PC-3 (cell line): Measurements from ENCODE around the gene AMPD2. TPM values are rescaled to one million over a fixed set of nuclear protein-coding genes. Genes with fewer than 3 reads are reported as not detected.

Experiments used
- ATAC-seq: fragments of 200-7000 bp; cut with Tn5 transposase; 2 replicates; pipeline ENCODE4 v1.9.1; 2020; ENCODE audit warnings: mild to moderate bottlenecking, moderate library complexity
- BruUV-seq: library from RNA; stranded (reverse); fragments of 400-500 nt; replicated peaks from 2 replicates; lab custom pipeline; 2021; lab: Mats Ljungman, UMichigan
- CTCF ChIA-PET: fragments of 300-600 bp; sonication (Branson Sonifier 250); formaldehyde crosslinking; loops from one replicate; lab custom pipeline; 2022; ENCODE audit warnings: antibody characterized with exemption; lab: Charles Lee
- POLR2A ChIA-PET: fragments of 300-600 bp; sonication (Branson Sonifier 250); formaldehyde crosslinking; loops from one replicate; lab custom pipeline; 2022; ENCODE audit warnings: antibody characterized with exemption; ENCODE audit not compliant: unreplicated experiment; lab: Charles Lee
- DNase-seq: peaks from one replicate; pipeline ENCODE4 v3.0.0-alpha.2; 2015
- H2AFZ ChIP-seq: fragments of 300-600 bp; sonication (generic); 2 replicates; pipeline ENCODE4 v1.6.0; 2016; ENCODE audit warnings: antibody characterized with exemption, low read length
- H3F3A ChIP-seq: fragments of 300-600 bp; sonication (generic); one replicate; pipeline ENCODE4 v1.6.0; 2017; ENCODE audit warnings: antibody characterized with exemption, low read length, control low read depth, mild to moderate bottlenecking; ENCODE audit not compliant: unreplicated experiment
- H3K27ac ChIP-seq: fragments of 300-600 bp; sonication (generic); 2 replicates; pipeline ENCODE4 v1.5.1; 2016; ENCODE audit warnings: mild to moderate bottlenecking, low read length
- H3K27me3 ChIP-seq: fragments of 300-600 bp; sonication (generic); 2 replicates; pipeline ENCODE4 v1.6.1; 2016; ENCODE audit warnings: low read length, mixed read lengths
- H3K36me3 ChIP-seq: fragments of 300-600 bp; sonication (generic); 2 replicates; pipeline ENCODE4 v1.6.1; 2016; ENCODE audit warnings: low read depth, mixed run types, low read length, mixed read lengths
- H3K4me1 ChIP-seq: fragments of 300-600 bp; sonication (generic); 2 replicates; pipeline ENCODE4 v1.5.1; 2016; ENCODE audit warnings: low read length; ENCODE audit not compliant: insufficient read depth
- H3K4me2 ChIP-seq: fragments of 300-600 bp; sonication (generic); 2 replicates; pipeline ENCODE4 v1.6.0; 2016; ENCODE audit warnings: low read length
- H3K4me3 ChIP-seq: fragments of 300-600 bp; sonication (generic); 2 replicates; pipeline ENCODE4 v1.5.1; 2016; ENCODE audit warnings: mild to moderate bottlenecking, low read length, mixed read lengths
- H3K79me2 ChIP-seq: fragments of 300-600 bp; sonication (generic); 2 replicates; pipeline ENCODE4 v1.6.1; 2017; ENCODE audit warnings: low read length, mixed read lengths
- H3K9ac ChIP-seq: fragments of 300-600 bp; sonication (generic); 2 replicates; pipeline ENCODE4 v1.6.0; 2016; ENCODE audit warnings: mild to moderate bottlenecking, low read length
- H3K9me2 ChIP-seq: fragments of 300-600 bp; sonication (generic); replicated peaks from 2 replicates; pipeline ENCODE4 v1.6.1; 2016; ENCODE audit warnings: mixed run types, low read length, mixed read lengths
- H3K9me3 ChIP-seq: fragments of 300-600 bp; sonication (generic); 2 replicates; pipeline ENCODE4 v1.6.1; 2016; ENCODE audit warnings: low read length, mixed read lengths
- H4K20me1 ChIP-seq: fragments of 300-600 bp; sonication (generic); 2 replicates; pipeline ENCODE4 v1.6.1; 2016; ENCODE audit warnings: low read length, mixed read lengths
- CTCF ChIP-seq: fragments of 300-600 bp; sonication (generic); conservative IDR thresholded peaks from 2 replicates; pipeline ENCODE4 v1.5.1; 2017; ENCODE audit warnings: antibody characterized with exemption, low read depth, mild to moderate bottlenecking, low read length
- EZH2 ChIP-seq: fragments of 300-600 bp; sonication (generic); IDR thresholded peaks from one replicate; pipeline ENCODE4 v1.6.1; 2017; ENCODE audit warnings: antibody characterized with exemption, mild to moderate bottlenecking, low read length; ENCODE audit not compliant: unreplicated experiment
- EZH2phosphoT487 ChIP-seq: fragments of 300-600 bp; sonication (generic); IDR thresholded peaks from 2 replicates; pipeline ENCODE4 v1.6.1; 2018; ENCODE audit warnings: mild to moderate bottlenecking, antibody characterized with exemption, low read length, borderline replicate concordance
- intact Hi-C: fragments of 100-400 bp; cut with micrococcal nuclease; formaldehyde crosslinking; loops from 2 replicates; pipeline ENCODE4 v1.9.0; 2023
- total RNA-seq: library from RNA; depleted of rRNA; stranded (reverse); fragments of >200 nt; gene quantifications from 2 replicates; pipeline ENCODE4 v1.2.3, GENCODE V29; 2014

The AMPD2 gene
- total RNA-seq, 1 experiment from 2014 or later, result 75.3 TPM

GRCh38 chr1:109622895-109623294 lies 3.3 kb downstream of the AMPD2 start:
- no peaks in the 10 kb centered on the region for H3K9me3 ChIP-seq
- no peaks in the 10 kb centered on the region for H3K9me2 ChIP-seq
- no peak overlapping the region for H3K27ac ChIP-seq
- ATAC-seq (no peak), DNase-seq (no peak)
- H4K20me1 ChIP-seq, result peaks cover 9% of the 10 kb centered on the region
- H3K79me2 ChIP-seq, result peaks cover 52% of the 10 kb centered on the region
- no peak overlapping the region for H3K4me3 ChIP-seq
- H3K9ac ChIP-seq, result no peak overlapping the region
- no peak for TF ChIP-seq CTCF
- TF ChIP-seq EZH2, result no peak
- no peak for TF ChIP-seq EZH2phosphoT487
- POLR2A ChIA-PET, result no interaction called here
- H2AFZ ChIP-seq, result no peak overlapping the region
- BruUV-seq, result no TSS peak
- H3F3A ChIP-seq, result no peaks in the 10 kb centered on the region
- H3K4me2 ChIP-seq, result no peak overlapping the region
- H3K36me3 ChIP-seq, result 0 out of 2 replicates have a peak, but pooled peaks cover 6% of the 10 kb centered on the region
- H3K27me3 ChIP-seq, result no peaks in the 10 kb centered on the region
- intact Hi-C loops, result no loop called here
- H3K4me1 ChIP-seq, result peaks cover 17% of the 10 kb centered on the region
- CTCF ChIA-PET, result no interaction called here

GRCh38 chr1:109623601-109624161 lies 4.0 kb downstream of the AMPD2 start:
- intact Hi-C loops, result no loop called here
- Histone ChIP-seq H3K4me2 (no peak overlapping the region), H3K4me3 (no peak overlapping the region), H3K4me1 (peaks cover 17% of the 10 kb centered on the region), H3K36me3 (peaks cover 11% of the 10 kb centered on the region; the same call in 1 of the 2 replicates), H3K9ac (no peak overlapping the region), H3K9me2 (no peaks in the 10 kb centered on the region), H3F3A (no peaks in the 10 kb centered on the region), H4K20me1 (peaks cover 9% of the 10 kb centered on the region), H3K27ac (no peak overlapping the region), H2AFZ (no peak overlapping the region), H3K27me3 (no peaks in the 10 kb centered on the region), H3K79me2 (peaks cover 52% of the 10 kb centered on the region), H3K9me3 (no peaks in the 10 kb centered on the region)
- ATAC-seq (no peak), DNase-seq (no peak)
- ChIA-PET CTCF (no interaction called here), POLR2A (no interaction called here)
- no peak for TF ChIP-seq CTCF
- no peak for TF ChIP-seq EZH2phosphoT487
- no TSS peak for BruUV-seq

- ChIA-PET CTCF (no interaction called here), POLR2A (no interaction called here)
- H3F3A ChIP-seq, result no peaks in the 10 kb centered on the region
- no peak for TF ChIP-seq EZH2
- TF ChIP-seq CTCF, result no peak
- TF ChIP-seq EZH2phosphoT487, result no peak
- H3K27me3 ChIP-seq, result no peaks in the 10 kb centered on the region
- no peak overlapping the region for H2AFZ ChIP-seq
- intact Hi-C loops, result no loop called here
- DNase-seq, result no peak
- H3K4me3 ChIP-seq, result no peak overlapping the region
- H3K9ac ChIP-seq, result no peak overlapping the region
- BruUV-seq, result no TSS peak
- H3K9me3 ChIP-seq, result no peaks in the 10 kb centered on the region
- peaks cover 11% of the 10 kb centered on the region for H3K4me1 ChIP-seq
- no peak overlapping the region for H3K27ac ChIP-seq
- peaks cover 9% of the 10 kb centered on the region for H4K20me1 ChIP-seq
- no peaks in the 10 kb centered on the region for H3K9me2 ChIP-seq
- ATAC-seq, result no peak
- H3K36me3 ChIP-seq, result peaks cover 13% of the 10 kb centered on the region
- peaks cover 52% of the 10 kb centered on the region for H3K79me2 ChIP-seq
- no peak overlapping the region for H3K4me2 ChIP-seq
Measured at GRCh38 chr1:109624201-109625010, 4.8 kb downstream of the AMPD2 start.
